NCI-H1092 treated with DMSO at 0.1 percent for 48 hours (cell line): ENCODE data around the gene LTA4H.

Experiments used
- DNase-seq: peaks from one replicate; lab custom pipeline; 2025; lab: John Stamatoyannopoulos, UW

LTA4H gene

GRCh38 chr12:96057986-96058553, 22.7 kb upstream of the LTA4H start:
- no peak for DNase-seq

- DNase-seq, result no peak
Observed at GRCh38 chr12:96056646-96057455, 21.5 kb upstream of the LTA4H start.

GRCh38 chr12:96054244-96054610, 18.8 kb upstream of the LTA4H start:
- no peak for DNase-seq

- no peak for DNase-seq
Observed at GRCh38 chr12:96053476-96054243, 18.3 kb upstream of the LTA4H start.

GRCh38 chr12:96051756-96052485, 16.5 kb upstream of the LTA4H start:
- no peak for DNase-seq

GRCh38 chr12:96050139-96050538, 14.8 kb upstream of the LTA4H start:
- no peak for DNase-seq

GRCh38 chr12:96049101-96049500, 13.7 kb upstream of the LTA4H start:
- no peak for DNase-seq

GRCh38 chr12:96048393-96048969, 13.1 kb upstream of the LTA4H start:
- DNase-seq, result peak; percentile 20

- DNase-seq, result peak; percentile 52
Observed at GRCh38 chr12:96047229-96048211, 12.1 kb upstream of the LTA4H start.

GRCh38 chr12:96046543-96047228, 11.3 kb upstream of the LTA4H start:
- no peak for DNase-seq

- no peak for DNase-seq
Observed at GRCh38 chr12:96045566-96045965, 10.2 kb upstream of the LTA4H start.

GRCh38 chr12:96044943-96045290, 9.5 kb upstream of the LTA4H start:
- DNase-seq, result no peak

- no peak for DNase-seq
Observed at GRCh38 chr12:96044017-96044942, 8.9 kb upstream of the LTA4H start.

- DNase-seq, result no peak
Observed at GRCh38 chr12:96041181-96041580, 5.8 kb upstream of the LTA4H start.

GRCh38 chr12:96040305-96041133, 5.1 kb upstream of the LTA4H start:
- DNase-seq, result no peak

- DNase-seq, result no peak
Observed at GRCh38 chr12:96039516-96039915, 4.1 kb upstream of the LTA4H start.

GRCh38 chr12:96036765-96037455, 1.5 kb upstream of the LTA4H start:
- DNase-seq, result no peak
